Cortex of kidney (tissue), 1 donor: ENCODE results near the gene OR2F1.

Experiments
- DNase-seq: peaks from one replicate; lab custom pipeline; 2025; lab: John Stamatoyannopoulos, UW

Gene OR2F1

GRCh38 chr7:143954544-143954943 lies at the start of gene OR2F1:
Gene OR2F1, plus strand, starts transcription at chr7:143954844. Its CDS starts 5,127 bp downstream, at chr7:143959971.
- no peak for DNase-seq

DNA sequence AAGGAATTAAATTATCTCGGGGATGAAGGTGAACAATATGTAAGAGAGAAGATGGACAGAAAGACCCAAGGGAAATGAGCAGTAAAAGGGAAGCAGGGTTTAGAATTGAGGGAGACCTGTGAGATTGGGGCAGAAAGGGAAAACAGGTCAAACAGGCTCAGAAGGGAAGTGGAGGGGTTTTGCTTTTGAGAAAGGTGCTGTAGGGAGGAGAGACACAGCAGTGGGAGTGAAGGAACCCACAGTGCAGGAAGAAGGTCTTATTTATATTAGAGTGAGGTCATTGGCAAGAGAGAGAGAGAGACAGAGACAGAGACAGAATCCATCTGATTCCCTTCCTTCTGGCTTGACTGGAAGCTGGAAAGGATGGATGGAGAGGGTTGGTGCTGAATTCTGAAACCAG lies 49.1 kb upstream of the OR2F1 start:
- DNase-seq: no peak

GRCh38 chr7:143906151-143906550 lies 48.5 kb upstream of the OR2F1 start:
- DNase-seq: no peak

DNA sequence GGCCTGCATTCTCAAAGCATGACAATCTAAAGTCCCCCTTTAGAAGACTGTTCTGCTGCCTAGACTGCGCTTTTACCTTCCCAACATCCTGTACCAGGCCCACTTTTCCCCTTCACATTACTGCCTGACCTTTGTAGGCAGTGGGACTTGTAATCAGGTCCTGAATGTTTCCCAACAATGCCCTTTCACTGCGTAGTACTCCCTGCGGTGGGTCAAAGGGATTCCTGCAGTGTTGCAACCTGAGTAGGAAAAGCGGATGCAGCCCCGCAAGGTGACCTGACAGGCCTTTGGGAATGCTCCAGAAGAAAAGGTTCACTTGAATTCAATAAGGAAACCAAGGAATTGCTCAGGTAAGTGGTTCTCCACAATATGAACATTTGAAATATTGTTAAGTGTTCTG lies 47.7 kb upstream of the OR2F1 start:
- no peak for DNase-seq

DNA sequence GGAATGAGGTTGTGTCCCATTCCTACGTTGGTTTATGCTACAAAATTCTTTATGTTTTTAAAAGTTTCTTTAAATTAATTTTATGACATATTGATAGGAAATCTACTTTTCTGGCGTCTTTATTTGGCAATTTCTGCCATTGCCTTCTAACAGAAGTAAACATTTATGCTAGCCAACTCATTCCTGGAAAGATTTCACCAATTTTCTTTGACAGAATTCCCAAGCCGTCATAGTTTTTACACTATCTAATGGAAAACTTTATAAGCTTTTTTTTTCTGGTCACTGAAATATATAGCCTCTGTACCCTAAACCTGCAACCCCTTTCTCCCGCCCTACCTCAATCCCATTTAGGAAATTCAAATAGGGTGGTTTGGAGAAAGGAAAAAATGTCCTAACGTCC lies 46.5 kb upstream of the OR2F1 start:
- DNase-seq: no peak

- no peak for DNase-seq
These were observed 44.8 kb upstream of the OR2F1 start for GRCh38 chr7:143909863-143910262.

DNA sequence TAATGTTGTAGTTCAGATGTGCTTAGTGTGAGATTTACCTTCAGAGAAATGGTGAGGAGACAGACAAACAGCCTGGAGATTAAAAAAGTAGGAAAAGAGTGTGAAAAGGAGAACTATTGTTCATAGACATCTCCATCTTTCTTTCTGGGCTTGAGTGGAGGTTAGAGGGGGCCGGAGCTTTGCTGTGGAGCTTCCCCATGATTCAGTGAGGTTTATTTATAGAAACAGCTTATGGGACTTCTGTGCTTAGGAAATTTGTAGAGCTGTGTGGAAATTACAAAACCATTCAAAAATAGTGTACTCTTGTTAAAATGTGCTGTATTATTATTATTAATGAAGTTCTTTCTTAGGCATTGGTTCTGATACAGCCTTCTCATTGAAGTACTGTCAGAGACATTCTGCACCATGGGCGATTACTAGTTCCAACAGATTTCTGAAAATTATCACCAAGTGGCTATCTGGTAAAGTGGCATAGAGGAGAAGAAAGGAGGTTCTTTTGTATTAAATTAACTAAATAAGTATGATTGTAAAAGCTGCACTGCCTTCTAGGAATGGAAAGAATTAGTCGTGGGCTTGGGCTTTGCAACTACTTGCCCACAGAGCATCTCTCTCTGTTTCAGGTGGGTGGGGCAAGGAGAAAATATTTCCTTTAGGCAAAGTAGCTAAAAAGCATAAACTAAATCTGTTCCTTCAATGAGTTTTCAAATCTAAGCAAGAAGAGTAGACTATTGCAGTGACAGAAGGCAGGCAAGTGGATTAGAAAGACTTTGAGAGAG lies 44.0 kb upstream of the OR2F1 start:
- no peak for DNase-seq

DNA sequence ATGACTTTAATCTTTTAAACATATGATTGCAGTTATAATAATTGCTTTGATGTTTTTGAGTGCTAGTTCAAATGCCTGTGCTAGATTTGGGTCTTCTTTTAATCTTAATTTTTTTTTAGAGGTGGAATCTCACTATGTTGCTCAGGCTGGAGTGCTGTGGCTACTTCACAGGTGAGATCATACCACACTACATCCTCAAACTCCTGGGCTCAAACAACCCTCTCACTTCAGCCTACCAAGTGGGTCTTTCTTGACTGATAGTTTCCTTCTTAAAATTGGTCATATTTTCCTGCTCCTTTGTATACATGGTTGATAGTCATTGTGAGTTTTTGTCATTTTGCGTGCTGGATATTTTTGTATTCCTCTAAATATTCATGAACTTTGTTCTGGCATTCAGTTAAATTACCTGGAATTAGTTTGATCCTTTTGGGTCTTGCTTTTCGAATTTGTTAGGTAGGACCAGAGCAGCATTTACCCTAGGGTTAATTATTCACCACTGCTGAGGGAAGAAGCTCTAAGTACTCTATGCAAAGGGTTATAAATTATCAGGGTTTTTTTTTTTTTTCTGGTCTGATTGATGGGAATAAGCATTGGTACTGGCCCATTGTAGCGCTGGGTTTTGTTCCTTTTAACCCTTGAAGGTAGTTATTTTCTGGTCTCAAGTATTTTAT lies 40.6 kb upstream of the OR2F1 start:
- DNase-seq: no peak

DNA sequence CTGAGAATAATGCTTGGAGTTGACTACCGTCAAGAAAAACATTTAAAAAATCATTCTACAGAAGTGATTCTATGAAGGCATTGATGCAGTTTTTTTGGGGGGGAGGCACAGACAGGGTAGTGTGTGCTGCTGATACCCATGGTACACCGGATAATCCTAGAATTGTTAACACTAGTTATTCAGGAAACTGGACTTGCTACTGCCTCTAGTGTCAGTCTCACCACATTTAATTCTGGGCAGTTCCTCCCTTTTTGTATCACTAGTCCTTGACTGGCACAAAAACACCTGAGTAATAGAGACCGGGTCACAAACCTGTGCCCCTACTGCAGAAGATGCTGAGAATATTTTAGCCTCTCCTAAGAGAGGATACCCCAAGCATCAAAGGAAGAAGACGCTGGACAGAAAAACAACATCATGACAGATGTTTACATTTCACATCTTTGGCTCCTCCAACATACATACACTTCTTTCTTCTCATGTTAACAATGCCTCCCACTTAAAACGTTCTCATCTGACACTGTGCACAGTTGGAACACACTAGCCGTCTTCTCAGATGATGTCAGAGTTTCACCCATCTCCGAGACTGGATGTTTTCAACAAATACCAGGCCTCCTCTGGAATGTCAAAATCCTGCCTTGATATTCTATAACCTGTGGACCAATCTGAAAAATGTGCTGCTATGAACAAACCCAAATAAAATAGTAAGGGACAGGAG lies 39.5 kb upstream of the OR2F1 start:
- no peak for DNase-seq

DNA sequence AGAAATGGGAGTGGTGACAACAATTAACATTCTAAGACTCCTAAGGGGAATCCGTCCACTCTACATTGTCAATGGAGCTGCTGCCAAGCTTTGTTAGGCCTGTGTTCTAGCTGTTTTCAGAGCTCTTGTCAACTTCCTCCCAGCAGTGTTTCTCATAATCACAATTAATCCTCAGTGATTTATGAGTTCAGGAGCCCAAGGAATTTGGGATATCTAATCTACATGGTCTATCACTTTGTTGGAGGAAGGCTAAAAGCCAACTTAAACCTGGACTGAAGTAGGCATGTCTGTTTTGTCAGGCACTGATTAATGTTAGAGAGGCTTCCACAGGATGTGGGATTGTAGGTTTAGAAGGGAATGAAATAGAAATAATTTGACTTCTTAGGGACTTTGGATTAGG lies 29.8 kb upstream of the OR2F1 start:
- DNase-seq: no peak

DNA sequence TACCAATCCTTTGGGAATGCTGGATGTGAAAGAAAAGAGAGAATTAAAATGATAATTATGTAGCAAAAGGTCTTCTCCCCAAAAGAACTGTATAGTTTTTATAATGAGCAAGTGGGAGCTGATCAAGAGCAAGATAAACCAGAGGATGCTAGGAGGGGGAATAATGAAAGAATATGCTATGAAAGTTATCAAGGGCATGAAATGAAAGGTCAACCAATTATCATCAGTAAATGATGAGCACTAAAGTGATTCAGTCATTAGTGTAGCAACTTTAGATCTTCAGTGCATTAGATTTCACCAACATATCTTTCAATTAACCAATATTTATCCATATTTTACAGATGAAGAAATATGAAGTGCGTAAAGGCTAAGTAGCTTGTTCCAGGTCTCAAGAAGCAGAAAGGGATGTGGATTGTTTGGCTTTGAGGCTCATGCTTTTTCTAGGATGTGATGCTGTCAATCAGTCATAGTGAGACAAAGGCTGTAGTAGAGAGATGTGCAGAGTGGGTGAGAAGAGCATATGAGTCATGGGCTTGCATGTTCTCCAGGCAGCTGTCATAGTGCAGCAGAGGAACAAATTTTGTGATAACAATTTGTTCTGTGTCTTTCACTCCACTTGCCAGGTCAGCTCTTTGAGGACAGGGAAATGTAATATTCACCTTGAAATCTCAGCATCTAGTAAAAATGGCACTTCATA lies 25.3 kb upstream of the OR2F1 start:
- DNase-seq: no peak

GRCh38 chr7:143931739-143932138 lies 22.9 kb upstream of the OR2F1 start:
- DNase-seq: no peak

- no peak for DNase-seq
These were observed 19.9 kb upstream of the OR2F1 start, which contains the start of gene OR2F2 for GRCh38 chr7:143934526-143935325. Gene OR2F2, plus strand, starts transcription at chr7:143935233. Its CDS starts 0 bp downstream, at chr7:143935233.

GRCh38 chr7:143936087-143937009 lies 18.3 kb upstream of the OR2F1 start:
- DNase-seq: no peak

- no peak for DNase-seq
These were observed 16.0 kb upstream of the OR2F1 start for GRCh38 chr7:143938379-143939243.

GRCh38 chr7:143945423-143945822 lies 9.2 kb upstream of the OR2F1 start:
- no peak for DNase-seq

DNA sequence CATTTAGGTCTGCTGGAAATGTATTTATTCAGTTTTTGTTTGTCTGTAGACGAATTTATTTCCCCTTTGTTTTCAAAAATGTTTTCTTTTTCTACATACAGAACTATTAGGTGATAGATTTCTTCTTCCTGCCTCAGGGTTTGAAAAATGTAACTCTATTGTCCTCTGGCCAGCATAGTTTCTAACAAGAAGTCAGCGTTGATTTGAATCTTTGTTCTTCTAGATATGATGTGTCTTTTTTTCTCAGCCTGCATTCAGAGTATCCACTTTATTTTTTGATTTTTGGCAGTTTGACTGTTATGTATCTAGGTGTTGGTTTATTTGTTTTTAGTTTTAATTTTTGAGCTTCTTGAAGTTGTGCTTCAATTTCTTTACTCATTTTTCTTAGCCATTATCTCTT lies 7.5 kb upstream of the OR2F1 start:
- DNase-seq: no peak

DNA sequence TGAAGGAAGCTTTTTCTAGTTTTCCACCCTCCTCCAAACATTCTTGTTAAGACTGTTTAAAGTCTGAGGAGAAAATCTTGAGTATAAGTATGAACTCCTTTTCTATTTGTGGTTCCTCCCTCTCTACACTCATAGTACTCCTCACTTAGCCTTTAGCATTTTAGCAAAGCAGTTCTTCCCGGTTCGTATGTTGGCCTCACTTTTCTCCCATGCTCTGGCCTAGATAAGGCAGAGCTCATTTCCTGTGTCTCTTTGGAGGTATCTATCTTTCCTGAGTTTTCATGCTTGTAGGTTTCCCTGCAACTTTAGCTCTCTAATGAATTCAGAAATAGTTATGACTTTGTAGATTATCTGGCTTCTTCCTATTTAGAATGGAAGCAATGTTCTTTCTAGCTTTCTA lies 5.9 kb upstream of the OR2F1 start:
- no peak for DNase-seq

GRCh38 chr7:143953421-143953820 lies 1.2 kb upstream of the OR2F1 start:
- DNase-seq: no peak
